CD14-positive monocyte (primary cell): ENCODE data around the gene SIX3. TPM values are rescaled to one million over a fixed set of nuclear protein-coding genes. Genes with fewer than 3 reads are reported as not detected.

Experiments
- DNase-seq, 3 donors: peaks; one replicate each; pipeline ENCODE4 v3.0.0-alpha.2; 2011 to 2022
- H2AFZ ChIP-seq: 2 replicates; pipeline ENCODE4 v1.6.0; 2012; ENCODE audit warnings: mild to moderate bottlenecking, low read depth, low read length, inconsistent platforms; ENCODE audit not compliant: insufficient read depth, poor library complexity, severe bottlenecking
- H3K27ac ChIP-seq, 2 donors: 1 replicate in 1 of 2; 2 replicates in 1 of 2; pipeline ENCODE4 v1.5.1; 2012 to 2013; ENCODE audit warnings: low read length in 2 of 2, control low read depth in 1 of 2, inconsistent platforms in 1 of 2, low read depth in 1 of 2, mild to moderate bottlenecking in 1 of 2
- H3K27me3 ChIP-seq, 2 donors: one replicate each; pipeline versions ENCODE4 v1.6.0 to v1.6.1; 2011 to 2013; ENCODE audit warnings: low read length in 2 of 2; ENCODE audit not compliant: control insufficient read depth in 2 of 2, insufficient read depth in 2 of 2
- H3K36me3 ChIP-seq, 2 donors: replicated peaks in 1 of 2; 1 replicate in 1 of 2; 2 replicates in 1 of 2; pipeline versions ENCODE4 v1.5.1 to v1.6.1; 2012 to 2013; ENCODE audit warnings: low read length in 2 of 2, control low read depth in 1 of 2, inconsistent platforms in 1 of 2, mild to moderate bottlenecking in 1 of 2; ENCODE audit not compliant: insufficient read depth in 2 of 2, control insufficient read depth in 1 of 2
- H3K4me1 ChIP-seq, 2 donors: 1 replicate in 1 of 2; 2 replicates in 1 of 2; pipeline versions ENCODE4 v1.5.1 to v1.6.1; 2012 to 2013; ENCODE audit warnings: low read length in 2 of 2, control low read depth in 1 of 2, inconsistent platforms in 1 of 2, mild to moderate bottlenecking in 1 of 2, moderate library complexity in 1 of 2; ENCODE audit not compliant: insufficient read depth in 2 of 2, control insufficient read depth in 1 of 2
- H3K4me2 ChIP-seq: replicated peaks from 2 replicates; pipeline ENCODE3; 2012; ENCODE audit warnings: low read length, moderate library complexity, mild to moderate bottlenecking; ENCODE audit not compliant: poor library complexity, severe bottlenecking; ENCODE audit errors: extremely low read depth
- H3K4me3 ChIP-seq, 3 experiments: fragments of 200-600 bp in 1 of 3; sonication (generic) in 1 of 3; replicated peaks in 1 of 3; 1 replicate in 2 of 3; 2 replicates in 1 of 3; pipeline ENCODE4 v1.5.1; 2011 to 2013; ENCODE audit warnings: low read length in 3 of 3, mild to moderate bottlenecking in 3 of 3, control low read depth in 2 of 3, low read depth in 2 of 3, inconsistent platforms in 1 of 3, moderate library complexity in 1 of 3
- H3K79me2 ChIP-seq: 2 replicates; pipeline ENCODE4 v1.6.0; 2012; ENCODE audit warnings: mild to moderate bottlenecking, control low read depth, inconsistent platforms, low read length, moderate library complexity; ENCODE audit not compliant: insufficient read depth
- H3K9ac ChIP-seq: 2 replicates; pipeline ENCODE4 v1.6.0; 2017; ENCODE audit warnings: low read length, mild to moderate bottlenecking; ENCODE audit not compliant: insufficient read depth, poor library complexity, severe bottlenecking
- H3K9me3 ChIP-seq, 2 donors: replicated peaks in 1 of 2; 1 replicate in 1 of 2; 2 replicates in 1 of 2; pipeline versions ENCODE4 v1.5.1 to v1.6.1; 2012 to 2013; ENCODE audit warnings: low read length in 2 of 2, control low read depth in 1 of 2; ENCODE audit not compliant: control insufficient read depth in 1 of 2, insufficient read depth in 1 of 2
- H4K20me1 ChIP-seq: 2 replicates; pipeline ENCODE4 v1.6.0; 2012; ENCODE audit warnings: mild to moderate bottlenecking, low read length, control low read depth, moderate library complexity; ENCODE audit not compliant: insufficient read depth
- H3K27ac Mint-ChIP-seq, 7 donors: one replicate each; pipeline ENCODE4 v1.8.0; 2020; ENCODE audit warnings: mild to moderate bottlenecking in 7 of 7, mixed read lengths in 7 of 7, moderate library complexity in 6 of 7, inconsistent platforms in 2 of 7
- H3K27me3 Mint-ChIP-seq, 3 donors: one replicate each; pipeline ENCODE4 v1.8.0; 2021 to 2022; ENCODE audit warnings: low read depth in 3 of 3, mild to moderate bottlenecking in 3 of 3, mixed read lengths in 3 of 3, moderate library complexity in 3 of 3, inconsistent platforms in 1 of 3
- H3K36me3 Mint-ChIP-seq, 2 donors: one replicate each; pipeline ENCODE4 v1.8.0; 2020; ENCODE audit warnings: mixed read lengths in 2 of 2, inconsistent platforms in 1 of 2, mild to moderate bottlenecking in 1 of 2
- H3K4me1 Mint-ChIP-seq: one replicate; pipeline ENCODE4 v1.8.0; 2020; ENCODE audit warnings: mild to moderate bottlenecking, mixed read lengths
- H3K4me3 Mint-ChIP-seq, 2 donors: one replicate each; pipeline ENCODE4 v1.8.0; 2020; ENCODE audit warnings: mild to moderate bottlenecking in 2 of 2, mixed read lengths in 2 of 2, moderate library complexity in 1 of 2
- H3K9me3 Mint-ChIP-seq, 7 donors: one replicate each; pipeline ENCODE4 v1.8.0; 2020 to 2022; ENCODE audit warnings: mixed read lengths in 7 of 7, mild to moderate bottlenecking in 6 of 7, moderate library complexity in 6 of 7, inconsistent platforms in 2 of 7
- CTCF ChIP-seq: fragments of 200-600 bp; IDR thresholded peaks from one replicate; pipeline ENCODE4 v1.8.0; 2022; ENCODE audit warnings: antibody characterized with exemption, mild to moderate bottlenecking
- WGBS: methylation state at CpG from one replicate; pipeline ENCODE4 v1.1.5; 2013; ENCODE audit warnings: missing lambda C conversion rate; ENCODE audit not compliant: insufficient coverage; 5-methylcytosine and 5-hydroxymethylcytosine counted together
- intact Hi-C, 2 donors: fragments of 100-400 bp; cut with micrococcal nuclease; formaldehyde crosslinking; loops; one replicate each; pipeline versions ENCODE4 v1.15.0 to v1.15.1; 2023
- polyA plus RNA-seq, 3 donors: library from polyadenylated mRNA; depleted of rRNA in 1 of 3; unstranded in 2 of 3; stranded (reverse) in 1 of 3; fragments of 300-500 nt in 2 of 3; fragments of >200 nt in 1 of 3; fragmentation: Illumina TruSeq in 2 of 3; gene quantifications; 1 replicate in 2 of 3; 2 replicates in 1 of 3; pipeline ENCODE4 v1.2.3, GENCODE V29; 2012 to 2021

SIX3 gene
- polyA plus RNA-seq, 3 donors = not detected

GRCh38 chr2:44940049-44940494, 1.4 kb upstream of the SIX3 start:
- H3K79me2 ChIP-seq = no peaks in the 10 kb centered on the region
- H3K4me1 Mint-ChIP-seq = peaks cover 38% of the 10 kb centered on the region
- no peak overlapping the region for H2AFZ ChIP-seq
- H3K4me3 Mint-ChIP-seq = peak overlapping the region in 1 of 2 donors; percentile 68
- DNase-seq = no peak
- H3K27ac Mint-ChIP-seq = no peak overlapping the region
- peaks cover 3 to 39% of the 10 kb centered on the region in 2 donors for H3K9me3 ChIP-seq
- H3K36me3 Mint-ChIP-seq = peaks cover 2 to 7% of the 10 kb centered on the region in 2 donors
- no peak overlapping the region for H3K4me3 ChIP-seq
- H3K27ac ChIP-seq = no peak overlapping the region
- 21% methylated on average over 6 of the region's 14 CpGs for whole genome bisulfite sequencing
- peaks cover 82 to 98% of the 10 kb centered on the region in 2 donors for H3K27me3 ChIP-seq
- peaks cover 11 to 23% of the 10 kb centered on the region in 2 donors for H3K4me1 ChIP-seq
- no peak for TF ChIP-seq CTCF
- H3K9ac ChIP-seq = no peak overlapping the region
- H3K27me3 Mint-ChIP-seq = peaks cover 87 to 100% (median 95%) of the 10 kb centered on the region in 3 donors
- H3K4me2 ChIP-seq = no peak overlapping the region
- H4K20me1 ChIP-seq = no peaks in the 10 kb centered on the region
- peaks cover 0 to 43% (median 11%) of the 10 kb centered on the region in 7 donors for H3K9me3 Mint-ChIP-seq
- intact Hi-C loops = loop anchor here in 1 of 2 donors (5.0 kb wide), 1 partner anchor 458 kb away; no protein-coding TSS in a partner anchor
- H3K36me3 ChIP-seq = no peaks in the 10 kb centered on the region

- Mint-ChIP-seq H3K27ac (no peak overlapping the region), H3K9me3 (peaks cover 0 to 44% (median 11%) of the 10 kb centered on the region in 7 donors), H3K36me3 (peaks cover 2 to 7% of the 10 kb centered on the region in 2 donors), H3K27me3 (peaks cover 87 to 100% (median 94%) of the 10 kb centered on the region in 3 donors), H3K4me3 (peak overlapping the region; percentile 69 to 93), H3K4me1 (peaks cover 39% of the 10 kb centered on the region)
- no peak for TF ChIP-seq CTCF
- 7% methylated on average over 19 of the region's 25 CpGs for WGBS
- Histone ChIP-seq H3K4me3 (peak overlapping the region in 1 of 3 experiments; percentile 55), H3K27ac (no peak overlapping the region), H3K4me2 (peak overlapping the region; percentile 59), H3K4me1 (peaks cover 11 to 23% of the 10 kb centered on the region in 2 donors), H3K79me2 (no peaks in the 10 kb centered on the region), H3K36me3 (no peaks in the 10 kb centered on the region), H3K9me3 (peaks cover 0 to 42% of the 10 kb centered on the region in 2 donors), H4K20me1 (no peaks in the 10 kb centered on the region), H3K9ac (no peak overlapping the region), H2AFZ (no peak overlapping the region), H3K27me3 (peaks cover 85 to 98% of the 10 kb centered on the region in 2 donors)
- no peak for DNase-seq
- intact Hi-C loops = loop anchor here in 1 of 2 donors (5.0 kb wide), 1 partner anchor 459 kb away; no protein-coding TSS in a partner anchor
Measured at GRCh38 chr2:44940732-44941464, 604 bp upstream of the SIX3 start.
